K562 (cell line): ENCODE data around the gene CLIC3. TPM values are rescaled to one million over a fixed set of nuclear protein-coding genes. Genes with fewer than 3 reads are reported as not detected.

ENCODE experiments used
- AFF1 ChIP-seq, 2 experiments: fragments of 450-650 bp; IDR thresholded peaks; 2 replicates each; pipeline ENCODE4 v1.6.1; 2018; ENCODE audit warnings: mild to moderate bottlenecking in 2 of 2, low read depth in 1 of 2; ENCODE audit not compliant: partially characterized antibody in 2 of 2
- EZH2 ChIP-seq: IDR thresholded peaks from 2 replicates; pipeline ENCODE4 v1.6.1; 2012; ENCODE audit warnings: low read depth, mild to moderate bottlenecking, inconsistent platforms, low read length, borderline replicate concordance
- HDGF ChIP-seq: fragments of 450-650 bp; IDR thresholded peaks from 2 replicates; pipeline ENCODE4 v1.6.1; 2016
- YBX1 ChIP-seq: fragments of 450-650 bp; IDR thresholded peaks from 2 replicates; pipeline ENCODE4 v1.7.1; 2016; ENCODE audit warnings: mild to moderate bottlenecking
- YY1 ChIP-seq, 3 experiments: IDR thresholded peaks; 2 replicates each; pipeline ENCODE4 v1.6.1; 2011; ENCODE audit warnings: low read length in 2 of 3, mild to moderate bottlenecking in 2 of 3, moderate library complexity in 2 of 3, borderline replicate concordance in 1 of 3, control low read depth in 1 of 3, low read depth in 1 of 3; ENCODE audit not compliant: insufficient read depth in 3 of 3, insufficient replicate concordance in 2 of 3, control insufficient read depth in 1 of 3, insufficient read length in 1 of 3; ENCODE audit errors: extremely low read depth in 1 of 3
- ZNF197 ChIP-seq: fragments of 200-800 bp; sonication (Bioruptor generic); IDR thresholded peaks from 2 replicates; pipeline ENCODE4 v1.6.1; 2016; ENCODE audit warnings: low read depth, missing genetic modification characterization, missing compliant biosample characterization
- ZNF830 ChIP-seq: fragments of 250-450 bp; sonication (Bioruptor Pico); IDR thresholded peaks from 2 replicates; pipeline ENCODE4 v1.5.0; 2021; ENCODE audit warnings: mild to moderate bottlenecking
- polyA plus RNA-seq, 8 experiments: library from polyadenylated mRNA; depleted of rRNA in 4 of 8; stranded (reverse) in 5 of 8; unstranded in 3 of 8; fragments of >200 nt; fragmentation: Nextera tagmentation in 2 of 8; fragmentation: Illumina TruSeq in 1 of 8; extraction: Ambion mirVana in 2 of 8; extraction: Trizol in 1 of 8; gene quantifications; 2 replicates each; pipeline versions ENCODE4 v1.2.1 to v1.2.3, GENCODE V29; 2011 to 2014; ENCODE audit warnings: inconsistent platforms in 1 of 8, missing spikeins in 1 of 8
- total RNA-seq, 7 experiments: library from RNA; depleted of rRNA in 6 of 7; stranded (reverse); fragments of >200 nt in 6 of 7; fragmentation: Illumina TruSeq in 2 of 7; extraction: Trizol in 2 of 7; gene quantifications; 2 replicates each; pipeline versions ENCODE4 v1.2.1 to v1.2.3, GENCODE V29; 2011 to 2021; ENCODE audit warnings: low replicate concordance in 1 of 7
- TF ChIP-seq, protein P1 (sequence below): sonication (generic); formaldehyde crosslinking; IDR thresholded peaks from 2 replicates; pipeline ENCODE4 v1.8.1; 2023; ENCODE audit warnings: mild to moderate bottlenecking, missing genetic modification reagents

CLIC3 gene
- total and polyA plus RNA-seq, 9 of the 15 experiments (the other 6 are each of a cell fraction or from before 2014, with no cell fraction given), result 0.27 to 0.29 TPM; not detected in 7

GRCh38 chr9:137015976-137016375 is 19.6 kb upstream of the CLIC3 start (continued):
- TF ChIP-seq, protein P1, sequence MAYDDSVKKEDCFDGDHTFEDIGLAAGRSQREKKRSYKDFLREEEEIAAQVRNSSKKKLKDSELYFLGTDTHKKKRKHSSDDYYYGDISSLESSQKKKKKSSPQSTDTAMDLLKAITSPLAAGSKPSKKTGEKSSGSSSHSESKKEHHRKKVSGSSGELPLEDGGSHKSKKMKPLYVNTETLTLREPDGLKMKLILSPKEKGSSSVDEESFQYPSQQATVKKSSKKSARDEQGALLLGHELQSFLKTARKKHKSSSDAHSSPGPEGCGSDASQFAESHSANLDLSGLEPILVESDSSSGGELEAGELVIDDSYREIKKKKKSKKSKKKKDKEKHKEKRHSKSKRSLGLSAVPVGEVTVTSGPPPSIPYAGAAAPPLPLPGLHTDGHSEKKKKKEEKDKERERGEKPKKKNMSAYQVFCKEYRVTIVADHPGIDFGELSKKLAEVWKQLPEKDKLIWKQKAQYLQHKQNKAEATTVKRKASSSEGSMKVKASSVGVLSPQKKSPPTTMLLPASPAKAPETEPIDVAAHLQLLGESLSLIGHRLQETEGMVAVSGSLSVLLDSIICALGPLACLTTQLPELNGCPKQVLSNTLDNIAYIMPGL, result no peak
- TF ChIP-seq HDGF, result no peak
- TF ChIP-seq YY1 (IDR thresholded peaks at IDR 0.05; ENCODE audit: borderline replicate concordance in 1 of 3, control insufficient read depth in 1 of 3, extremely low read depth in 1 of 3, insufficient read depth in 3 of 3, insufficient read length in 1 of 3, insufficient replicate concordance in 2 of 3, low read depth in 1 of 3, low read length in 2 of 3), result no peak
- TF ChIP-seq ZNF197 (CRISPR knock-in tag), result no peak
- no peak for TF ChIP-seq AFF1 (IDR thresholded peaks at IDR 0.05; ENCODE audit: low read depth in 1 of 2, partially characterized antibody in 2 of 2)
- no peak for TF ChIP-seq EZH2
- TF ChIP-seq ZNF830 (CRISPR knock-in tag), result no peak
- TF ChIP-seq YBX1, result no peak
